GM10266 (cell line): ENCODE results near the gene MPZL2.

Experiments used
- DNase-seq: peaks from one replicate; pipeline ENCODE4 v3.0.0; 2012; ENCODE audit errors: extremely low spot score
- TF ChIP-seq, protein P1 (sequence below): IDR thresholded peaks from 2 replicates; pipeline ENCODE4 v1.5.1; 2012; ENCODE audit warnings: mild to moderate bottlenecking, low read depth; ENCODE audit not compliant: control insufficient read depth, insufficient read depth; ENCODE audit errors: missing control alignments

Gene MPZL2

DNA sequence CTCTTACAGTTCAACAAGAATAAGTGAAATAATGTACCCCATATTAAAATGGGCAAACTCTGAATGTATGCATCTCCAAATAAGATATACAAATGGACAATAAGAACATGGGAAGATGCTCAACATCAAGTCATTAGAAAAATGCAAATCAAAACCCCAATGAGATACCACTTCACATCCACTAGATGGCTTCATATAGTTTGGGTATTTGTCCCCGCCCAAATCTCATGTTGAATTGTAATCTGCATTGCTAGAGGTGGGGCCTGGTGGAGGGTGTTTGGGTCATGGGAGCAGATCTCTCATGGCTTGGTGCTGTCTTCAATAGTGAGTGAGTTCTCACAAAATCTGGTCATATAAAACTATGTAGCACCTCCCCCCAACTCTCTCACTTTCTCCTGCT is 5.7 kb downstream of the MPZL2 start:
- TF ChIP-seq, protein P1, sequence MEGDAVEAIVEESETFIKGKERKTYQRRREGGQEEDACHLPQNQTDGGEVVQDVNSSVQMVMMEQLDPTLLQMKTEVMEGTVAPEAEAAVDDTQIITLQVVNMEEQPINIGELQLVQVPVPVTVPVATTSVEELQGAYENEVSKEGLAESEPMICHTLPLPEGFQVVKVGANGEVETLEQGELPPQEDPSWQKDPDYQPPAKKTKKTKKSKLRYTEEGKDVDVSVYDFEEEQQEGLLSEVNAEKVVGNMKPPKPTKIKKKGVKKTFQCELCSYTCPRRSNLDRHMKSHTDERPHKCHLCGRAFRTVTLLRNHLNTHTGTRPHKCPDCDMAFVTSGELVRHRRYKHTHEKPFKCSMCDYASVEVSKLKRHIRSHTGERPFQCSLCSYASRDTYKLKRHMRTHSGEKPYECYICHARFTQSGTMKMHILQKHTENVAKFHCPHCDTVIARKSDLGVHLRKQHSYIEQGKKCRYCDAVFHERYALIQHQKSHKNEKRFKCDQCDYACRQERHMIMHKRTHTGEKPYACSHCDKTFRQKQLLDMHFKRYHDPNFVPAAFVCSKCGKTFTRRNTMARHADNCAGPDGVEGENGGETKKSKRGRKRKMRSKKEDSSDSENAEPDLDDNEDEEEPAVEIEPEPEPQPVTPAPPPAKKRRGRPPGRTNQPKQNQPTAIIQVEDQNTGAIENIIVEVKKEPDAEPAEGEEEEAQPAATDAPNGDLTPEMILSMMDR = no peak
- DNase-seq = no peak

GRCh38 chr11:118252688-118253087 is 11.4 kb downstream of the MPZL2 start:
- DNase-seq = no peak
- TF ChIP-seq, protein P1 = no peak

- TF ChIP-seq, protein P1 = no peak
- peak; percentile 75 for DNase-seq
Measured at GRCh38 chr11:118251858-118252652, 12.0 kb downstream of the MPZL2 start, which contains the start of gene MPZL3. MPZL3 (minus strand) TSS chr11:118252365; CDS start chr11:118252294, 71 bp downstream.

GRCh38 chr11:118247041-118247440 is 17.1 kb downstream of the MPZL2 start:
- no peak for DNase-seq
- TF ChIP-seq, protein P1 = no peak

DNA sequence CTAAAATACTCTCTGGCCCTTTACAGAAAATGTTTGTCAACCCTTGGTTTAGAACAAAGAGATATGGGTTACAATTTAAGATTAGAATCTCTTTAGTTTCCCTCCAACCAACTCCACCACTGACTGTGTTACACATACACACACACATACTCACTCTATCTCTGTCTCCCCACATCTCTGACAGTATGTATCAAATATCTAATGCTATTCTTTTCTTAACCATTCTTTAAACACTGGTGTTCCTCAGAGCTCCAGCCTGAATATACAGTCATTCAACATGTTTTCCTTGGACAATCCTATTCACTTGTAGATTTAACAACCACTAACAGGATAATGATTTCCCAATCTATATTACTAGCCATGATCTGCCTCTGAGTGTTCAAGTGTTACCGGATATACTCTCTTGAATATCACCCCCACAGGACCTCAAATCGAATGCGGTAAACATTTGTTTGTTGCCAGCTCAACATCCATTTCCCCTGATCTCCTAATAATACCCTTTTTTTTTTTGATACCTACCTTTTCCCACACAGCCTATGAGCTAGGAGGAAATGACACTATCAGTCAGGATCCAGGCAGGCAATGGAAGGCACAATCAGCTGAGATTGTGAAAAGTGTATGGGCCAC is 18.0 kb downstream of the MPZL2 start:
- no peak for DNase-seq
- TF ChIP-seq, protein P1 = no peak

DNA sequence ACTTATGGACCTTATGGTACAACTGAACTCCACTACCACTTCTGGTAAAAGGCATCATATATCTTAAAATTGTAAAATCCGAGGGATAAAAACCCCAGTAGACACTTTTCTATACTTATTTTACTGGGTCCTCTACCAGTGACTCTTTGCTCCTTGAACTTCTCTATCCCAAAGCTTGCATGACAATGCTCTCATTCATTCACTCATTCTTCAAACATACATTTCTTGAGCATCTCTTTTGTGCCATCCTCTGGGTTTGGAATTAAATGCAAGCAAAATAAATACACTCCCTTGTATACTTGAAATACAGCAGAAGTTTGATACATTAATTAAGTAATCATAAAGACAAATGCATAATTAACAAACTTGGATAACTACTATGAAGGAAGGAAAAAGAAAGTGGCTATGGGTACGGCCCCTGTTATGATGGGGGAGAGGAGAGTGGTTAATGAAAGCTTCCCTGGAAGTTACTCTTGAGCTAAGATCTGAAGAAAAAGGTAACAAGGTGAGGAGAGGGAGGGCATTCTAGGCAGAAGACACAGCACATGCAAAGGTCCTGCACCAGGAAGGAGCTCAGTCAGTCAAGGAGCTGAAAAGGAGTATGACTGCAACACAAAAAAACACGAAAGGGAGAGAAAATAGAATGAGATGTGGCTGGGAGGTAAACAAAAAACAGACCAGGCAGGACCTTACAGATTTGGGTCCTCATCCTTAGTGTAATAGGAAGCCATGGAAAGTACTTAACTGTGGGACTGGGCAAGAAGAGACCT is 19.9 kb downstream of the MPZL2 start:
- no peak for DNase-seq
- TF ChIP-seq, protein P1 = no peak
